ENCODE data around the gene BUD13.
"Not testable (repeated sequence)": the region's sequence is repeated elsewhere in the genome, so short reads cannot be mapped to it uniquely, and the experiment has no call there.

The BUD13 gene

GRCh38 chr11:116807601-116808261 lies 34.9 kb upstream of the BUD13 start:
- Histone ChIP-seq H3K27me3 (ENCODE audit: insufficient read depth, low read length) (no peaks in the 10 kb centered on the region), H3K4me1 (ENCODE audit: insufficient read depth, low read length) (no peaks in the 10 kb centered on the region), H3K4me3 (ENCODE audit: low read length) (no peak overlapping the region), H3K9ac (ENCODE audit: low read depth, low read length) (no peak overlapping the region), H3K9me3 (ENCODE audit: insufficient read depth, low read depth, low read length) (no peaks in the 10 kb centered on the region), H3K36me3 (ENCODE audit: insufficient read depth, low read depth, low read length) (no peaks in the 10 kb centered on the region), H3K27ac (ENCODE audit: low read length) (no peak overlapping the region)

GRCh38 chr11:116804001-116804400 lies 31.2 kb upstream of the BUD13 start:
- Histone ChIP-seq H3K4me1 (ENCODE audit: insufficient read depth, low read length) (no peaks in the 10 kb centered on the region), H3K9ac (ENCODE audit: low read depth, low read length) (no peak overlapping the region), H3K4me3 (ENCODE audit: low read length) (no peak overlapping the region), H3K36me3 (ENCODE audit: insufficient read depth, low read depth, low read length) (no peaks in the 10 kb centered on the region), H3K27me3 (ENCODE audit: insufficient read depth, low read length) (no peaks in the 10 kb centered on the region), H3K27ac (ENCODE audit: low read length) (no peak overlapping the region), H3K9me3 (ENCODE audit: insufficient read depth, low read depth, low read length) (no peaks in the 10 kb centered on the region)

DNA sequence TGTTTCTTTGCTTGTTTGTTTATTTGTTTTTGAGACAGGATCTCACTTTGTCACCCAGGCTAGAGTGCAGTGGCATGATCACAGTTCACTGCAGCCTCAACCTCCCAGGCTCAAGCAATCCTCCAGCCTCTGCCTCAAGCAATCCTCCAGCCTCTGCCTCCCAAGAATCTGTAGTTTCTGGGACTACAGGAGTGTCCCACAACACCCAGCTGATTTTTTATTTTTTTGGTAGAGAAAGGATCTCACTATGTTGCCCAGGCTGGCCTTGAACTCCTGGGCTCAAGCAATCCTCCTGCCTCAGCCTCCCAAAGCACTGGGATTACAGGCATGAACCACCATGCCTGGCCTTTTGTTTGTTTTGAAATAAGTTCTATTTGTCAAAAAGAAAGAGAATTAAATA lies 28.9 kb upstream of the BUD13 start:
- H3K9ac ChIP-seq (ENCODE audit: low read depth, low read length); H3K36me3 ChIP-seq (ENCODE audit: insufficient read depth, low read depth, low read length); H3K4me3 ChIP-seq (ENCODE audit: low read length); H3K27ac ChIP-seq (ENCODE audit: low read length); H3K9me3 ChIP-seq (ENCODE audit: insufficient read depth, low read depth, low read length); H3K27me3 ChIP-seq (ENCODE audit: insufficient read depth, low read length); H3K4me1 ChIP-seq (ENCODE audit: insufficient read depth, low read length): not testable (repeated sequence)

DNA sequence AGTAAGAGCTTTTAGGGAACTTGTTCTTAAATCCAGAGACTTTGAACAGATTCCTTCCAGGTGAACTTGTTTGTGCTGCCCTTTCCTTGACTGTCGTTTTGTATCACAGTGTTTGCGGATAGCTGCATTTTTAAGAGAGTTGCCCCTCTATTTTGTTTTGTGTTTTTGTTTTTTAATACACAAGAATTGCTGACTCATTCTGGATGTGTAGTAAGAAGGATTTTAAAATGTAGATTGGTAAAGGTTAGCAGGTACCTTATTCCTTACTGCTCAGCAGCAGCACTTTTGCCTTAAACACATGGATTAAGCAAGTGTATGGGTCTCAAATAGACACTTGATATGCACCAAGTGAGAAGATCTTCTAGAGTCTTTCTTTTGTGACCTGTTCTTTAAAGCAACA lies 27.8 kb upstream of the BUD13 start:
- no peaks in the 10 kb centered on the region for H3K27me3 ChIP-seq (ENCODE audit: insufficient read depth, low read length)
- no peaks in the 10 kb centered on the region for H3K36me3 ChIP-seq (ENCODE audit: insufficient read depth, low read depth, low read length)
- no peaks in the 10 kb centered on the region for H3K9me3 ChIP-seq (ENCODE audit: insufficient read depth, low read depth, low read length)
- H3K27ac ChIP-seq (ENCODE audit: low read length), result no peak overlapping the region
- no peaks in the 10 kb centered on the region for H3K4me1 ChIP-seq (ENCODE audit: insufficient read depth, low read length)
- no peak overlapping the region for H3K9ac ChIP-seq (ENCODE audit: low read depth, low read length)
- no peak overlapping the region for H3K4me3 ChIP-seq (ENCODE audit: low read length)

GRCh38 chr11:116798368-116798767 lies 25.6 kb upstream of the BUD13 start:
- H3K9me3 ChIP-seq (ENCODE audit: insufficient read depth, low read depth, low read length), result no peaks in the 10 kb centered on the region
- H3K36me3 ChIP-seq (ENCODE audit: insufficient read depth, low read depth, low read length), result no peaks in the 10 kb centered on the region
- H3K4me1 ChIP-seq (ENCODE audit: insufficient read depth, low read length), result no peaks in the 10 kb centered on the region
- H3K9ac ChIP-seq (ENCODE audit: low read depth, low read length), result no peak overlapping the region
- no peak overlapping the region for H3K4me3 ChIP-seq (ENCODE audit: low read length)
- H3K27ac ChIP-seq (ENCODE audit: low read length), result no peak overlapping the region
- no peaks in the 10 kb centered on the region for H3K27me3 ChIP-seq (ENCODE audit: insufficient read depth, low read length)

DNA sequence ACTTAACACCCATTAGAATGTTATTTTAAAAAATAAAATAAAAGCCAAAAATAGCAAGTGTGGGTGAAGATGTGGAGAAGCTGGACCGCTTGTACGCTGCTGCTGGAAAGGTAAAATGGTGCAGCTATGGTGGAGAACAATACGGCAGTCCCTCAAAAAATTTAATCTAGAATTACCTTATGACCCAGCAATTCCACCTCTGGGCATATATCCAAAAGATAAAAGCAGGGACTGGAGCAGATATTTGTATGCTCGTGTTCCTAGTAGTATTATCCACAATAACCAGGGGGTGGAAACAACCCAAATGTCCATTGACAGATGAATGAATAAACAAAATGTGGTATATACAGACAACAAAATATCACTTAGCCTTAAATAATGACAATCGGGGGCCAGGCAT lies 25.0 kb upstream of the BUD13 start:
- Histone ChIP-seq H3K27ac (ENCODE audit: low read length) (no peak overlapping the region), H3K9me3 (ENCODE audit: insufficient read depth, low read depth, low read length) (no peaks in the 10 kb centered on the region), H3K4me1 (ENCODE audit: insufficient read depth, low read length) (no peaks in the 10 kb centered on the region), H3K4me3 (ENCODE audit: low read length) (no peak overlapping the region), H3K27me3 (ENCODE audit: insufficient read depth, low read length) (no peaks in the 10 kb centered on the region), H3K9ac (ENCODE audit: low read depth, low read length) (no peak overlapping the region), H3K36me3 (ENCODE audit: insufficient read depth, low read depth, low read length) (no peaks in the 10 kb centered on the region)

GRCh38 chr11:116796548-116796947 lies 23.8 kb upstream of the BUD13 start:
- no peak overlapping the region for H3K27ac ChIP-seq (ENCODE audit: low read length)
- H3K4me1 ChIP-seq (ENCODE audit: insufficient read depth, low read length), result no peaks in the 10 kb centered on the region
- H3K9ac ChIP-seq (ENCODE audit: low read depth, low read length), result no peak overlapping the region
- H3K27me3 ChIP-seq (ENCODE audit: insufficient read depth, low read length), result peaks cover 4% of the 10 kb centered on the region; the same call in 1 of the 2 replicates
- H3K4me3 ChIP-seq (ENCODE audit: low read length), result no peak overlapping the region
- no peaks in the 10 kb centered on the region for H3K9me3 ChIP-seq (ENCODE audit: insufficient read depth, low read depth, low read length)
- no peaks in the 10 kb centered on the region for H3K36me3 ChIP-seq (ENCODE audit: insufficient read depth, low read depth, low read length)

DNA sequence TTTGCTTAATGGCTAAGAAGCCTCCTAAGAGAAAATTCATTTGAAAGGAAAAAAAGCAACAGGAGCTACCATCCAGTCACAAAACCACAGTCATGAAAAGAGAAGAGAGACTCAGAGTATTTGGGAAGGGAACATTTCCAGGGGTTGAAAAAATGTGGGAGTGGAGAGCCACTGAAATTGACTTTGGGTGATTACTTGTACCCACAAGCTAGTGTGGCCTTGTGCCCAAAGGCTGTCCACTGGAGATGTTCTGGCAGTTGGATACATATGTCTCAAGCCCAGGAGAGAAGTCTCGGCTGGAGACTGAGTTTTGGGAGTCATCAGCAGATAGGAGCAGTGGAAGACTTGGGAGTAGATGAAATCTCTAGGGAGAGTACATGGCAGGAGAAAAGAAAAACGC lies 22.1 kb upstream of the BUD13 start:
- H3K27me3 ChIP-seq (ENCODE audit: insufficient read depth, low read length), result peaks cover 18% of the 10 kb centered on the region
- no peak overlapping the region for H3K27ac ChIP-seq (ENCODE audit: low read length)
- no peaks in the 10 kb centered on the region for H3K9me3 ChIP-seq (ENCODE audit: insufficient read depth, low read depth, low read length)
- H3K9ac ChIP-seq (ENCODE audit: low read depth, low read length), result no peak overlapping the region
- no peaks in the 10 kb centered on the region for H3K36me3 ChIP-seq (ENCODE audit: insufficient read depth, low read depth, low read length)
- H3K4me3 ChIP-seq (ENCODE audit: low read length), result no peak overlapping the region
- H3K4me1 ChIP-seq (ENCODE audit: insufficient read depth, low read length), result no peaks in the 10 kb centered on the region

DNA sequence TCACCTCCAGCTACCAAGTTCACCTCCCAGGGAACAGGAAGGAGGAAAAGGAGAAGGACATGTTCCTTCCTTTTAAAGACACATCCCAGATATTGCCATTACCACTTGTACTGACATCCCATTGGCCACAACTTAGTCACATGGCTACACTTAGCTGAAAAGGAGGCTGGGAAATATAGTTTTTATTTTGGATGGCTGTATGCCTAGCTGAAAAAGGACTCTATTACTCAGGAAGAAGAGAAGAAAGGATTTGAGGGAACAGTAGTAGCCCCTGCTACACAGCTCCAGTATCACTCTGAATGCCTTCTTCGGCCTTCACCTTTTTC lies 20.9 kb upstream of the BUD13 start:
- H3K27me3 ChIP-seq (ENCODE audit: insufficient read depth, low read length), result peaks cover 28% of the 10 kb centered on the region
- H3K9ac ChIP-seq (ENCODE audit: low read depth, low read length), result no peak overlapping the region
- H3K27ac ChIP-seq (ENCODE audit: low read length), result no peak overlapping the region
- no peaks in the 10 kb centered on the region for H3K4me1 ChIP-seq (ENCODE audit: insufficient read depth, low read length)
- H3K4me3 ChIP-seq (ENCODE audit: low read length), result no peak overlapping the region
- H3K9me3 ChIP-seq (ENCODE audit: insufficient read depth, low read depth, low read length), result no peaks in the 10 kb centered on the region
- no peaks in the 10 kb centered on the region for H3K36me3 ChIP-seq (ENCODE audit: insufficient read depth, low read depth, low read length)

- Histone ChIP-seq H3K9ac (ENCODE audit: low read depth, low read length) (no peak overlapping the region), H3K27me3 (ENCODE audit: insufficient read depth, low read length) (peaks cover 31% of the 10 kb centered on the region), H3K27ac (ENCODE audit: low read length) (no peak overlapping the region), H3K4me1 (ENCODE audit: insufficient read depth, low read length) (peaks cover 5% of the 10 kb centered on the region), H3K4me3 (ENCODE audit: low read length) (no peak overlapping the region), H3K9me3 (ENCODE audit: insufficient read depth, low read depth, low read length) (no peaks in the 10 kb centered on the region), H3K36me3 (ENCODE audit: insufficient read depth, low read depth, low read length) (no peaks in the 10 kb centered on the region)
Observed at GRCh38 chr11:116792869-116793771, 20.3 kb upstream of the BUD13 start.

DNA sequence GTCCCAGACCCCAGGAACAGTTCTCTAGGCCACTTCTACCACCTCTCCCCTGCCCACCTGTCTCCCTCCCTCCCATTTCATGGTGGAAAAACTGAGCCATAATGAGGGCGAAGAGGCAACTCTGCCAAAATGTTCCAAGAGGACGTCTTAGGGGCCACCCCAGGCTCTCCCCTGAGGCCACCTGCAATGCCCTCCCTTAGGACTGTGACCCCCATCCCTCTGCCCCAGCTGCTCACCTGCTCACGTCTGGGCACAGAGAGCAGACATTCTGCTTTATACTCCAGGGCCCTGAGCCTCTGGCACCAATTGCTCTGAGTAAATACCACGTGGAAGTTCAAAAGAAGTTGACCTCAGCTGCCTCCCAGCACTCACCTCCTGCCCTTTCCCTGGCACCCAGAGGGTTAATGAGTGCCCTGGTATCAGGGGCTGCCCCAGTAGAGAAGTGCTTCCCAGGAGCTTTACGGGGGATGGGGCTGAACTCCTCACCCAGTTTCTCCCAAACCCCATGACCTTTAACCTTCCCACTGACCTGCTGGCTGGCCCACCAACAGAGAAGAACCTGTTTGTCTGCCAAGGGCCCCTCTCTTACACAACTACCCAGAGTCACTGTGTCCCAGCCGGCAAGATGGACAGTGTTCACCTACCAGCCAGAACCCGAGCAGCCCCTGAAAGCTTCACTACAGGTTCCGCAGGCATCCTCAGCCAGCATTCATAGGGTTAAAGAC lies 19.5 kb upstream of the BUD13 start:
- H3K4me1 ChIP-seq (ENCODE audit: insufficient read depth, low read length), result peaks cover 5% of the 10 kb centered on the region
- H3K4me3 ChIP-seq (ENCODE audit: low read length), result no peak overlapping the region
- H3K27ac ChIP-seq (ENCODE audit: low read length), result no peak overlapping the region
- no peaks in the 10 kb centered on the region for H3K36me3 ChIP-seq (ENCODE audit: insufficient read depth, low read depth, low read length)
- H3K9ac ChIP-seq (ENCODE audit: low read depth, low read length), result no peak overlapping the region
- H3K27me3 ChIP-seq (ENCODE audit: insufficient read depth, low read length), result peaks cover 31% of the 10 kb centered on the region
- H3K9me3 ChIP-seq (ENCODE audit: insufficient read depth, low read depth, low read length), result no peaks in the 10 kb centered on the region

GRCh38 chr11:116791813-116792143 lies 19.0 kb upstream of the BUD13 start, which contains the start of gene APOA5:
APOA5 (minus strand) TSS chr11:116791879; CDS start chr11:116791860, 19 bp downstream.
- H3K9ac ChIP-seq (ENCODE audit: low read depth, low read length), result peak within 1 kb of the TSS; percentile 29; the same call in 1 of the 2 replicates
- H3K27ac ChIP-seq (ENCODE audit: low read length), result no peak within 1 kb of the TSS
- no peaks in the 10 kb centered on the region for H3K9me3 ChIP-seq (ENCODE audit: insufficient read depth, low read depth, low read length)
- peaks cover 31% of the 10 kb centered on the region for H3K27me3 ChIP-seq (ENCODE audit: insufficient read depth, low read length)
- H3K4me1 ChIP-seq (ENCODE audit: insufficient read depth, low read length), result peaks cover 8% of the 10 kb centered on the region
- peak within 1 kb of the TSS; percentile 26; the same call in 1 of the 2 replicates for H3K4me3 ChIP-seq (ENCODE audit: low read length)
- H3K36me3 ChIP-seq (ENCODE audit: insufficient read depth, low read depth, low read length), result peaks cover 1% of the 10 kb centered on the region

Data from iPS-20b (cell line).